ENCODE results near the gene GRIP1.

The GRIP1 gene

DNA sequence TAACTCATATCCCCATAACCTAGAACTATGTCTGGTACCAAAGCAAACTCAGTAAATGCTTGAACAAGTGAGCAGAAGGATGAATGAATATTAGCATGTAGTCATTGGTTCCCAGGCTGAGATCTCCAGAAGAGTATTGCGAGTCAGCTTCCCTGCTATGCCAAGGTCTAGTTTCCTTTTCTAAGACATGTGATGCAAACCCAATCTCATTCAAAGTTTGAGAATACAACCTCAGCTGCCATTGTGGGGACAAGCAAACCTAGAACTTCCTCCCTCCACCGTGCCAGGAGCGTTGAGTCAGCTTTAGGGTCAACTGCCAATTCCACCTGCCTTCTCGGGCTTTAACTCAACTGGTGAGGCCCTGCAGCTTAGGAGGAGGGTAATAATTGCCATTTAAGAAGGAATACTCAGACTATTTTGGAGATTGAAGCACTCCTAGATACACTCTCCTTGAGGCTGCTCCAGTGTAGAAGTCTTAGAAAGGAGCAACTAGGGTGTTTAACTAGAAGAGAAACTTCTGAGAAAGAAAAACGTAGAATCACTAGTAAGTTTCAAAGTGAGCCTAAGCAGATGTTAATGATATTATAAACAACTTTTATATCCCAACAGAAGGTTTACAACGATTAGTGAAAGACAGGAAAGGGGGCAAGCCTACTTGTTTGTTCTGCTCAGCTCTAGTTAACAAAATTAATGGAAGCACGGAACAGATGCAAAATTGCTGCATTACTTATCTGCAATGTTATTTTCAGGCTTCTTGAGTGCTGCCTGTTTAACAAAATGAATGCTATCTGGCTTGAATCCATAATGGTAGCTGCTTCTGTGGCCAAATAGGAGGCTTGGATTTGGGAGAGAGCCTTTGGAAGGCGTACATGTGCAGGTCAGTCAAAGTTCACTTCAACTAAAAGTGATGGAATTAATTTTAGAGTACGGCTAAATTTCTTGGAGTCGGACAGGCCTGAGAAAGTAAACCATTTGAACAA, 279.7 kb downstream of the GRIP1 start:
- no peak for TF ChIP-seq ZBTB7A (IDR thresholded peaks at IDR 0.05; ENCODE audit: low read depth)
- no peak for TF ChIP-seq EGR1 (IDR thresholded peaks at IDR 0.05)
- no peak for TF ChIP-seq EP300 (IDR thresholded peaks at IDR 0.05; ENCODE audit: borderline replicate concordance)
- no peak for TF ChIP-seq TEAD4 (IDR thresholded peaks at IDR 0.05)
- TF ChIP-seq REST (IDR thresholded peaks at IDR 0.05; ENCODE audit: low read depth), result no peak
- no peak for TF ChIP-seq YY1 (IDR thresholded peaks at IDR 0.05; ENCODE audit: low read depth)
- no peak for TF ChIP-seq TCF12 (IDR thresholded peaks at IDR 0.05; ENCODE audit: low read depth)
- no peak for TF ChIP-seq NFIC (IDR thresholded peaks at IDR 0.05)

DNA sequence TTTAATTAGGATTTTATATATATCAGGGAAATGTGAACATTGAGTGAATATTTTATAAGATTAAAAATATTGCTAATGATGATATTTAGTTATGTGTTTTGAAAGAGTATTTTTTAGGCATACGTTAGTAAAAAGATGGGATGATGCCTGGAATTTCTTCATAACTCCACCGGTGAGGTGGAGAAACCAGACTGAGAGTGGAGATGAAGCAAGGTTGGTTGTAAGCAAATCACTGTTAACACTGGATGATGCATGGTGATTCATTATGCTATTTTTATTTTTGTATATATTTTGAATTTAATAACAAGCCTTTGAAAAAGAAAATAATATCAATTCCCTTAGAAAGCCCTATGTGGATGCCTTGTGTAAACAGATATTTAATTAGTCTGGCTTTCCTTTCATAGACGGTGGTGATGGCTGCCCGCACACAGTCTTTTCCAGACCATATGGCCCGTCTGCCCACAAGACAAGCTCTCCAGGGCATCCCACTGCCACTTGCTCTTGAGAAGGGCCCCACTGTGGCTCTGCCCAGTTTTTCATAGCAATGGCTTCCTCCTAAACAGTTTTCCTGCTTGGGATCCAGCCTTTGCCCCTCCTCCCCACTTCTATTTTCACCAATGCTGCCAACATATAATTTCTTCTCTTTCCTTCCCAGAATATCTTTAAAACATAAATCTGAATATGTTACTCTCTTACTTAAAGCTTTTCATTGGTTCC, 281.1 kb downstream of the GRIP1 start:
- TF ChIP-seq TCF12 (IDR thresholded peaks at IDR 0.05; ENCODE audit: low read depth) (no peak), RAD21 (IDR thresholded peaks at IDR 0.05; ENCODE audit: low read depth) (no peak), ZBTB7A (IDR thresholded peaks at IDR 0.05; ENCODE audit: low read depth) (no peak), EP300 (IDR thresholded peaks at IDR 0.05; ENCODE audit: borderline replicate concordance) (no peak), TAF1 (IDR thresholded peaks at IDR 0.05; ENCODE audit: low read depth) (no peak), CEBPB (IDR thresholded peaks at IDR 0.05) (no peak), USF1 (IDR thresholded peaks at IDR 0.05) (no peak), CREB1 (IDR thresholded peaks at IDR 0.05; ENCODE audit: low read depth) (no peak), FOXM1 (IDR thresholded peaks at IDR 0.05; ENCODE audit: borderline replicate concordance, low read depth) (no peak), NFIC (IDR thresholded peaks at IDR 0.05) (no peak), REST (IDR thresholded peaks at IDR 0.05; ENCODE audit: low read depth) (no peak), EGR1 (IDR thresholded peaks at IDR 0.05) (no peak), YY1 (IDR thresholded peaks at IDR 0.05; ENCODE audit: low read depth) (no peak), TEAD4 (IDR thresholded peaks at IDR 0.05) (no peak)
- TF ChIP-seq, protein P1, sequence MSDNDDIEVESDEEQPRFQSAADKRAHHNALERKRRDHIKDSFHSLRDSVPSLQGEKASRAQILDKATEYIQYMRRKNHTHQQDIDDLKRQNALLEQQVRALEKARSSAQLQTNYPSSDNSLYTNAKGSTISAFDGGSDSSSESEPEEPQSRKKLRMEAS (IDR thresholded peaks at IDR 0.05), result no peak

GRCh38 chr12:66393890-66394289, 285.0 kb downstream of the GRIP1 start:
- no peak for TF ChIP-seq CREB1 (IDR thresholded peaks at IDR 0.05; ENCODE audit: low read depth)
- no peak for TF ChIP-seq RAD21 (IDR thresholded peaks at IDR 0.05; ENCODE audit: low read depth)
- no peak for TF ChIP-seq REST (IDR thresholded peaks at IDR 0.05; ENCODE audit: low read depth)
- no peak for TF ChIP-seq NFIC (IDR thresholded peaks at IDR 0.05)
- no peak for TF ChIP-seq FOXM1 (IDR thresholded peaks at IDR 0.05; ENCODE audit: borderline replicate concordance, low read depth)
- no peak for TF ChIP-seq EGR1 (IDR thresholded peaks at IDR 0.05)
- TF ChIP-seq USF1 (IDR thresholded peaks at IDR 0.05), result no peak
- TF ChIP-seq, protein P1 (IDR thresholded peaks at IDR 0.05), result no peak
